ENCODE measurements around the gene TSFM. TPM values are rescaled to one million over a fixed set of nuclear protein-coding genes. Genes with fewer than 3 reads are reported as not detected.

The TSFM gene
- total RNA-seq, 4 donors from 2014 or later, result 9.4 to 21.2 (median 13.7) TPM

DNA sequence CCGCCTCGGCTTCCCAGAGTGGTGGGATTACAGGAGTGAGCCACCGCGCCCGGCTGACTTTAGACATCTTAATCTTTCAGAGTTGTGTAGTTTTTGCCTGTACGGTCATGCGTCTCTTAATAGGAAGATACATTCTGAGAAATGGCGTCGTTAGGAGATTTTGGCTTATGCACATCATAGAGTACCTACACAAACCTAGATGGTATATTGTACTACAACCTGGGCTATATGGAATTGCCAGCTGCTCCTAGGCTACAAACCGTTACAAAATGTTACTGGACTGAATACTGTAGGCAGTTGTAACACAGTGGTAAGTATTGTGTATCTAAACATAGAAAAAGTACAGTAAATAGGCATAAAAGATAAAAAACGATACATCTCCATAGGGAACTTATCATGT, 1.3 kb downstream of the TSFM start:
- Histone ChIP-seq H3K4me1 (peaks cover 0 to 12% (median 8%) of the 10 kb centered on the region in 4 donors), H3K36me3 (peaks cover 0 to 36% (median 0%) of the 10 kb centered on the region in 3 donors), H3K4me3 (peak overlapping the region in 1 of 4 donors; percentile 98), H3K9me3 (no peaks in the 10 kb centered on the region), H3K27me3 (no peaks in the 10 kb centered on the region), H3K27ac (no peak overlapping the region)
- no peak for TF ChIP-seq POLR2A (IDR thresholded peaks at IDR 0.05)
- no peak for TF ChIP-seq CTCF (IDR thresholded peaks at IDR 0.05)
- no peak for DNase-seq

- no peak for TF ChIP-seq CTCF (IDR thresholded peaks at IDR 0.05)
- no peak for TF ChIP-seq POLR2A (IDR thresholded peaks at IDR 0.05)
- peaks cover 0 to 84% (median 0%) of the 10 kb centered on the region in 3 donors for H3K36me3 ChIP-seq
Measured at GRCh38 chr12:57793920-57794319, 11.3 kb downstream of the TSFM start.

GRCh38 chr12:57795354-57795753, 12.8 kb downstream of the TSFM start:
- Histone ChIP-seq H3K9me3 (no peaks in the 10 kb centered on the region), H3K27ac (no peak overlapping the region), H3K27me3 (no peaks in the 10 kb centered on the region), H3K36me3 (peaks cover 0 to 84% (median 0%) of the 10 kb centered on the region in 3 donors), H3K4me1 (no peaks in the 10 kb centered on the region), H3K4me3 (no peak overlapping the region)
- no peak for DNase-seq
- no peak for TF ChIP-seq CTCF (IDR thresholded peaks at IDR 0.05)

More at GRCh38 chr12:57793920-57794319, 11.3 kb downstream of the TSFM start:
- H3K9me3 ChIP-seq, result no peaks in the 10 kb centered on the region
- DNase-seq, result no peak
- H3K27ac ChIP-seq, result no peak overlapping the region
- H3K27me3 ChIP-seq, result no peaks in the 10 kb centered on the region
- no peak overlapping the region for H3K4me3 ChIP-seq
- no peaks in the 10 kb centered on the region for H3K4me1 ChIP-seq

GRCh38 chr12:57796996-57797395, 14.4 kb downstream of the TSFM start:
- H3K27ac ChIP-seq, result no peak overlapping the region
- H3K27me3 ChIP-seq, result no peaks in the 10 kb centered on the region
- no peak for DNase-seq
- peaks cover 0 to 87% (median 0%) of the 10 kb centered on the region in 3 donors for H3K36me3 ChIP-seq
- TF ChIP-seq POLR2A (IDR thresholded peaks at IDR 0.05) (no peak), CTCF (IDR thresholded peaks at IDR 0.05) (no peak)
- H3K4me1 ChIP-seq, result no peaks in the 10 kb centered on the region
- H3K9me3 ChIP-seq, result no peaks in the 10 kb centered on the region
- H3K4me3 ChIP-seq, result no peak overlapping the region

GRCh38 chr12:57797933-57798332, 15.3 kb downstream of the TSFM start:
- no peaks in the 10 kb centered on the region for H3K4me1 ChIP-seq
- H3K27ac ChIP-seq, result no peak overlapping the region
- DNase-seq, result no peak
- no peak for TF ChIP-seq POLR2A (IDR thresholded peaks at IDR 0.05)
- TF ChIP-seq CTCF (IDR thresholded peaks at IDR 0.05), result no peak
- H3K9me3 ChIP-seq, result no peaks in the 10 kb centered on the region
- no peaks in the 10 kb centered on the region for H3K27me3 ChIP-seq
- H3K36me3 ChIP-seq, result peaks cover 0 to 87% (median 0%) of the 10 kb centered on the region in 3 donors
- no peak overlapping the region for H3K4me3 ChIP-seq

- Histone ChIP-seq H3K9me3 (no peaks in the 10 kb centered on the region), H3K36me3 (peaks cover 0 to 72% (median 0%) of the 10 kb centered on the region in 3 donors), H3K27ac (no peak overlapping the region)
Measured at GRCh38 chr12:57800965-57801364, 18.4 kb downstream of the TSFM start.

More at GRCh38 chr12:57800965-57801364, 18.4 kb downstream of the TSFM start:
- no peaks in the 10 kb centered on the region for H3K27me3 ChIP-seq
- no peak for TF ChIP-seq POLR2A (IDR thresholded peaks at IDR 0.05)
- TF ChIP-seq CTCF (IDR thresholded peaks at IDR 0.05), result no peak
- no peak overlapping the region for H3K4me3 ChIP-seq
- no peaks in the 10 kb centered on the region for H3K4me1 ChIP-seq
- no peak for DNase-seq
